ENCODE data around the gene PPP6R2.

The PPP6R2 gene

GRCh38 chr22:50306753-50307749 is 36.1 kb upstream of the PPP6R2 start, which contains the start of gene PLXNB2:
Gene PLXNB2 (minus strand): TSS chr22:50307646. CDS start chr22:50290584, 17,062 bp downstream.
- Histone ChIP-seq H3K4me1 (ENCODE audit: control insufficient read depth, insufficient read depth, low read length) (peaks cover 41% of the 10 kb centered on the region), H3K4me3 (ENCODE audit: insufficient read depth, low read depth, low read length) (peak within 1 kb of the TSS; percentile 91), H3K27me3 (ENCODE audit: control insufficient read depth, insufficient read depth, low read length, poor library complexity, severe bottlenecking) (no peaks in the 10 kb centered on the region), H3K27ac (ENCODE audit: insufficient read depth, low read depth, low read length, poor library complexity, severe bottlenecking) (peak within 1 kb of the TSS; percentile 77), H3K36me3 (ENCODE audit: control insufficient read depth, insufficient read depth, low read length) (no peaks in the 10 kb centered on the region), H3K9me3 (ENCODE audit: control insufficient read depth, low read length) (no peaks in the 10 kb centered on the region)
- WGBS, 2 experiments: 1% methylated on average over 102 to 104 of the region's 105 CpGs

- Histone ChIP-seq H3K4me1 (ENCODE audit: control insufficient read depth, insufficient read depth, low read length) (peaks cover 41% of the 10 kb centered on the region), H3K9me3 (ENCODE audit: control insufficient read depth, low read length) (no peaks in the 10 kb centered on the region), H3K36me3 (ENCODE audit: control insufficient read depth, insufficient read depth, low read length) (no peaks in the 10 kb centered on the region), H3K27me3 (ENCODE audit: control insufficient read depth, insufficient read depth, low read length, poor library complexity, severe bottlenecking) (no peaks in the 10 kb centered on the region), H3K4me3 (ENCODE audit: insufficient read depth, low read depth, low read length) (no peak overlapping the region), H3K27ac (ENCODE audit: insufficient read depth, low read depth, low read length, poor library complexity, severe bottlenecking) (peak overlapping the region; percentile 77)
- 84 to 85% methylated on average over 19 of the region's 19 CpGs for WGBS, 2 experiments
Observed at GRCh38 chr22:50307890-50308596, 35.1 kb upstream of the PPP6R2 start.

DNA sequence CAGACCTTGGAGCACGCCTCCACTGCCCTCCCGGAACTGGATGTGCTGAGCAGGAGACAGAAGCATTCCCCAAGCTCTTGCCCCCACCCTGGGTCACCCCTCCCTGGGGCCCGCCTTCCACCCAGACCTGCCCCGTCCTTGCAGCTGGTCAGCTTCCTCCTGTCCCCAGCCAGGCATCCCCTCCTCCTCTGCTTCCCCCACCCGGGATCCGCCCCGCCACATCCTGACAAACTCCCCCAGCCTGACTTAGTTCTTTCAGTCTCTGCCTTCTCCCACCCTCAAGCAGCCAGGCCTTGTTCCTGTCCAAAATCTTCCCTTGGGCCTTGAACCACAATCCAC is 34.6 kb upstream of the PPP6R2 start:
- no peaks in the 10 kb centered on the region for H3K36me3 ChIP-seq (ENCODE audit: control insufficient read depth, insufficient read depth, low read length)
- 56 to 61% methylated on average over 7 of the region's 7 CpGs for WGBS, 2 experiments
- H3K27ac ChIP-seq (ENCODE audit: insufficient read depth, low read depth, low read length, poor library complexity, severe bottlenecking): peak overlapping the region; percentile 77
- peaks cover 38% of the 10 kb centered on the region for H3K4me1 ChIP-seq (ENCODE audit: control insufficient read depth, insufficient read depth, low read length)
- H3K4me3 ChIP-seq (ENCODE audit: insufficient read depth, low read depth, low read length): no peak overlapping the region
- no peaks in the 10 kb centered on the region for H3K27me3 ChIP-seq (ENCODE audit: control insufficient read depth, insufficient read depth, low read length, poor library complexity, severe bottlenecking)
- no peaks in the 10 kb centered on the region for H3K9me3 ChIP-seq (ENCODE audit: control insufficient read depth, low read length)

DNA sequence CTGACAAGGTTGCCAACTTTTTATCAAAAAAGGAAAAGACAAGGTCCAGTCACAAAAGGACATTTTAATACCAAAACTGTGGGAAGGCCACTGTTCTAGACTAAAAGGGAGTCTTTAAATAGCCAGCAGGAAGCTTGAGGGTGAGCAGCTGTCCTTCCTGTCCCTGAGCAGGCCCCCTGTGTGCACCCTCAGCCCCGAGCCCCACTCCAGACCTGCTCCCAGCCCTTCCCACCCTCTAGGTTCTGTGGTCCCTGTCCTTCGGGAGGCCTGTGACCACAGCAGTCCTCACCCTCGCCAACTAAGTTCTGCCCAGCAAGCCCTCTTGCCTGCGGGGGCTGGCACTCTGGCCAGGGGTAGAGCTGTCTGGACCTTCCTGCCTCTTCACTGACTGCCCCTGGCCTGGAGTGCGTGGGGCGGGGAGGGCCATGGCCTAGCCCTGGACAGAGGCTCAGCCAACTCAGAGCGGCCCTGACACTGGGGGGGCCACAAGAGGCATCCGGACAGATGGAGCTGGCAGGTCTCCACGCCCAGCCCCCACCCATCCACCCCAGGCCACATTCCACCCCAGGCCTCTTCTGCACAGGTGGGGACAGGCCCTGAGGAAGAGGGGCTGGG is 34.0 kb upstream of the PPP6R2 start:
- Histone ChIP-seq H3K27me3 (ENCODE audit: control insufficient read depth, insufficient read depth, low read length, poor library complexity, severe bottlenecking) (no peaks in the 10 kb centered on the region), H3K9me3 (ENCODE audit: control insufficient read depth, low read length) (no peaks in the 10 kb centered on the region), H3K36me3 (ENCODE audit: control insufficient read depth, insufficient read depth, low read length) (no peaks in the 10 kb centered on the region), H3K4me1 (ENCODE audit: control insufficient read depth, insufficient read depth, low read length) (peaks cover 32% of the 10 kb centered on the region), H3K4me3 (ENCODE audit: insufficient read depth, low read depth, low read length) (no peak overlapping the region), H3K27ac (ENCODE audit: insufficient read depth, low read depth, low read length, poor library complexity, severe bottlenecking) (peak overlapping the region; percentile 77)
- 81 to 85% methylated on average over 9 of the region's 9 CpGs for WGBS, 2 experiments

DNA sequence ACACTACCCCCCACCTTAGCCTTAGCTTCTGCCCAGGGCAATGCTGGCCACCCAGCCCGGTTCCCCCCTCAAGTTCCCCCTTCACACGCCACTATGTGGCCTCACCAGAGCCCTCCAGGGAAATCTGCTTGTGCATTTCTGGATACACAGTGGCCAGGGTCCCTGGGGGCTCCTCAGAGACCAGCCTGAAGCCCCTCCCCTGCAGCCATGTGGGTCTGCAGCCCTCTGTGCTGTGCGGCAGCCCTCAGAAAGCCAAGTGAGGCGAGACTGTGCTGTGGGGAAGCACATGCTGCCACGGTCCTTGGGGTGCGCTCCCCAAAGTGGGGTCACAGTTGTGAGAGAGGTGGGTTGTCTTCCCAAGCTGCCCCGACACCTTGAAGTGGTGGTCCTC is 33.5 kb upstream of the PPP6R2 start:
- H3K36me3 ChIP-seq (ENCODE audit: control insufficient read depth, insufficient read depth, low read length): no peaks in the 10 kb centered on the region
- 77 to 78% methylated on average over 7 of the region's 7 CpGs for whole genome bisulfite sequencing, 2 experiments
- no peak overlapping the region for H3K27ac ChIP-seq (ENCODE audit: insufficient read depth, low read depth, low read length, poor library complexity, severe bottlenecking)
- no peaks in the 10 kb centered on the region for H3K9me3 ChIP-seq (ENCODE audit: control insufficient read depth, low read length)
- no peaks in the 10 kb centered on the region for H3K27me3 ChIP-seq (ENCODE audit: control insufficient read depth, insufficient read depth, low read length, poor library complexity, severe bottlenecking)
- H3K4me3 ChIP-seq (ENCODE audit: insufficient read depth, low read depth, low read length): no peak overlapping the region
- peaks cover 28% of the 10 kb centered on the region for H3K4me1 ChIP-seq (ENCODE audit: control insufficient read depth, insufficient read depth, low read length)

DNA sequence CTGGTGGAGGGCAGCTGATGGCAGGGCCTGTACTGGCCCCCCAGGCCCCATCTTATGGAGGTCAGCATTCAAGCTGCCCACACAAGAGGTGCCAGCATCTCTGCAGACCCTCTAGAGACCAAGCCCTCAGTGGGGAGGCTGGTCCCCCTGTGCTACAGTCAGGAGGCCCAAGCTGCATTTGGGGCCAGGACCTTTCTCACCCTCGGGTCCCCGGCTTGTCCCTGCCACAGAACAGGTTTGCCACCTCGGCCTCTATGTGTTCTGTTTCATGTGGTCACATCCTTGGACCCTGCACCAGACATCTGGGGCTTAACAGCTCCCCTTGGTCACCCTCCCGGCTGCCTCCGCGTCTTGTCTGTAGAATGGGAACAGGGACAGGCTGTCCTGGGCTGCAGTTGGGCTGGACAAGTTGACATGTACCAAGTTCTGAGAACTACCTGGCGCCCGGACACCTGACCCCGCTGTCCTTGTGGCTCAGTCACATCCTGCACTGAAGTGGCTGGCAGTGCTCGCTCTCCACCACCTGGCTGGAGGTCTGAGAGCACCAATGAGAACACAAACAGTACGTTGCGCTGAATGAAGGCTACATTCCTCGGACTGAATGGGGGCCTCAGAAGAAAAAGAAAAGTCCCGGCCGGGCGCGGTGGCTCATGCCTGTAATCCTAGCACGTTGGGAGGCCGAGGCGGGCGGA is 33.0 kb upstream of the PPP6R2 start:
- Histone ChIP-seq H3K36me3 (ENCODE audit: control insufficient read depth, insufficient read depth, low read length) (no peaks in the 10 kb centered on the region), H3K27me3 (ENCODE audit: control insufficient read depth, insufficient read depth, low read length, poor library complexity, severe bottlenecking) (no peaks in the 10 kb centered on the region), H3K4me1 (ENCODE audit: control insufficient read depth, insufficient read depth, low read length) (peaks cover 23% of the 10 kb centered on the region), H3K27ac (ENCODE audit: insufficient read depth, low read depth, low read length, poor library complexity, severe bottlenecking) (no peak overlapping the region), H3K9me3 (ENCODE audit: control insufficient read depth, low read length) (no peaks in the 10 kb centered on the region), H3K4me3 (ENCODE audit: insufficient read depth, low read depth, low read length) (no peak overlapping the region)
- WGBS, 2 experiments: 85 to 89% methylated on average over 20 of the region's 21 CpGs

- Histone ChIP-seq H3K36me3 (ENCODE audit: control insufficient read depth, insufficient read depth, low read length) (no peaks in the 10 kb centered on the region), H3K4me1 (ENCODE audit: control insufficient read depth, insufficient read depth, low read length) (peaks cover 16% of the 10 kb centered on the region), H3K27ac (ENCODE audit: insufficient read depth, low read depth, low read length, poor library complexity, severe bottlenecking) (no peak overlapping the region), H3K4me3 (ENCODE audit: insufficient read depth, low read depth, low read length) (no peak overlapping the region), H3K27me3 (ENCODE audit: control insufficient read depth, insufficient read depth, low read length, poor library complexity, severe bottlenecking) (no peaks in the 10 kb centered on the region), H3K9me3 (ENCODE audit: control insufficient read depth, low read length) (no peaks in the 10 kb centered on the region)
- 92 to 94% methylated on average over 16 of the region's 16 CpGs for WGBS, 2 experiments
Observed at GRCh38 chr22:50310949-50311444, 32.1 kb upstream of the PPP6R2 start.

DNA sequence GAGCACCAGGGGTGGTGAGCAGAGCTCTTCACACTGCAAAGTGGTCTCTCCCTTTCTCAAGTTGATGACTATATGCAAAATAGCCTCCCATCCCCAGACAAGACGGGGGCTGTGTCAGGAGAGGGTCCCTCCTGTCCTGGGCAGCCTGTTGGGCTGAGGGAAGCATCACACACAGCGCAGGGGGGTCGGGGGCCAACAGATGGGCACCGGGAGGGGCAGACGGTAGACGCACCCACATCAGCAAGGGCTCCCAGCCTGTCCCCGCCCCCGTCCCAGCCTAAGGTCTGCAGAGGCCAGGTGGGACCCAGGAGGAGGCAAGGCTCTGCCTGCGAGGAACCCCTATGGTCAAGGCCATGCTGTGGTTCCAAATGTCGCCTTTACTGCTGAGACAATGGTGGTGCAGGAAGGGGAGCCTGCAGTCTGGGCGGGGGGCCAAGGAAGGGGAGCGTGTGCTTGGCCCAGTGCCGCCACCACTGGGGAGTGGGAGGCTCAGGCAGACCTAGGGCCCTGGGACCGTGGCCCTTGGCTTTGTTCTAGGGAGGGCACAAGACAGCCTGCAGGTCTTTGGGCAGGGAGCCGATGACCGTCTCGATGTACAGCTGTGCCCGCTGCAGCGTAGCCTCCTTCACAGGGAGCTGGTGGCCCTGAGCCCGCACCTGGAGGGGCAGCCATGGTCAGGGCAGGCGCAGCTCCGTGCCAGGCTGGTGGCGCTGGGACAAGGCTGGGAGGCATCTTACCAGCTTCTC is 31.3 kb upstream of the PPP6R2 start:
- WGBS, 2 experiments: 92 to 93% methylated on average over 23 of the region's 23 CpGs
- H3K9me3 ChIP-seq (ENCODE audit: control insufficient read depth, low read length): no peaks in the 10 kb centered on the region

DNA sequence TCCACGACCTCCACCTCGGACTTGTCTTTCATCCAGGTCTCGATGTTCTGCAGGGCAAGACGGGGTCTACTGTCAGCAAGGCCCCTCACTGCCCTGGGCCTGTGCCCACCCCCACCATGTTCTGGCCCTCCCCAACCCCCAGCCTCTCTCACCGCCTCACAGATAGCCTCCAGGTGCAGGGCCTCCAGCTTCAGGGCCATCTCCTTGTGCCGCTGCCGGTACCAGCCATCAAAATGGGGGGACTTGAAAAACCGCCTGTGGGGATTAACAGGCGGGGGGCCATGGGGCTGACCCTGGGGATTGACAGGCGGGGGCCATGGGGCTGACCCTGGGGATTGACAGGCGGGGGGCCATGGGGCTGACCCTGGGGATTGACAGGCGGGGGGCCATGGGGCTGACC is 30.8 kb upstream of the PPP6R2 start:
- WGBS, 2 experiments: 93 to 95% methylated on average over 9 to 10 of the region's 12 CpGs
- H3K4me3 ChIP-seq (ENCODE audit: insufficient read depth, low read depth, low read length): no peak overlapping the region
- H3K9me3 ChIP-seq (ENCODE audit: control insufficient read depth, low read length): no peaks in the 10 kb centered on the region
- peaks cover 16% of the 10 kb centered on the region for H3K4me1 ChIP-seq (ENCODE audit: control insufficient read depth, insufficient read depth, low read length)
- no peak overlapping the region for H3K27ac ChIP-seq (ENCODE audit: insufficient read depth, low read depth, low read length, poor library complexity, severe bottlenecking)
- no peaks in the 10 kb centered on the region for H3K36me3 ChIP-seq (ENCODE audit: control insufficient read depth, insufficient read depth, low read length)
- H3K27me3 ChIP-seq (ENCODE audit: control insufficient read depth, insufficient read depth, low read length, poor library complexity, severe bottlenecking): no peaks in the 10 kb centered on the region

More for the DNA sequence above, 31.3 kb upstream of the PPP6R2 start:
- no peak overlapping the region for H3K27ac ChIP-seq (ENCODE audit: insufficient read depth, low read depth, low read length, poor library complexity, severe bottlenecking)
- peaks cover 16% of the 10 kb centered on the region for H3K4me1 ChIP-seq (ENCODE audit: control insufficient read depth, insufficient read depth, low read length)
- no peak overlapping the region for H3K4me3 ChIP-seq (ENCODE audit: insufficient read depth, low read depth, low read length)
- H3K36me3 ChIP-seq (ENCODE audit: control insufficient read depth, insufficient read depth, low read length): no peaks in the 10 kb centered on the region
- H3K27me3 ChIP-seq (ENCODE audit: control insufficient read depth, insufficient read depth, low read length, poor library complexity, severe bottlenecking): no peaks in the 10 kb centered on the region

Measured in ectodermal cell (in vitro differentiated cells).